Stomach (tissue), 9 donors: ENCODE results near the gene KANK2. TPM values are rescaled to one million over a fixed set of nuclear protein-coding genes. Genes with fewer than 3 reads are reported as not detected.
A peak's percentile ranks its signal among the peaks of the same experiment; 100 is the strongest.

Experiments used
- DNase-seq, 2 donors: peaks; one replicate each; pipeline versions ENCODE4 v3.0.0 to v3.0.0-alpha.2; 2013 to 2019
- H3K27ac ChIP-seq, 5 donors: fragments of 200-600 bp in 4 of 5; sonication (generic) in 4 of 5; one replicate each; pipeline ENCODE4 v1.5.1; 2013 to 2019; ENCODE audit warnings: mild to moderate bottlenecking in 1 of 5, moderate library complexity in 1 of 5
- H3K27me3 ChIP-seq, 3 donors: fragments of 200-600 bp; sonication (generic); one replicate each; pipeline ENCODE4 v1.5.1; 2017 to 2019; ENCODE audit warnings: mixed run types in 1 of 3
- H3K36me3 ChIP-seq, 4 donors: fragments of 200-600 bp; sonication (generic); 1 replicate in 3 of 4; 2 replicates in 1 of 4; pipeline ENCODE4 v1.5.1; 2016 to 2019
- H3K4me1 ChIP-seq, 4 donors: fragments of 200-600 bp; sonication (generic); one replicate each; pipeline ENCODE4 v1.5.1; 2016 to 2019
- H3K4me3 ChIP-seq, 4 donors: fragments of 200-600 bp; sonication (generic) in 3 of 4; one replicate each; pipeline ENCODE4 v1.5.1; 2016 to 2019; ENCODE audit warnings: mild to moderate bottlenecking in 1 of 4
- H3K9me3 ChIP-seq, 4 donors: fragments of 200-600 bp; sonication (generic); one replicate each; pipeline ENCODE4 v1.5.1; 2016 to 2019
- EP300 ChIP-seq: sonication (generic); formaldehyde crosslinking; IDR thresholded peaks from one replicate; pipeline ENCODE4 v1.6.1; 2017; ENCODE audit warnings: antibody characterized with exemption
- POLR2A ChIP-seq, 4 donors: fragments of 450-650 bp; IDR thresholded peaks; one replicate each; pipeline ENCODE4 v1.6.1; 2016; ENCODE audit warnings: antibody characterized with exemption in 4 of 4, control low read depth in 2 of 4, mild to moderate bottlenecking in 1 of 4, moderate library complexity in 1 of 4
- POLR2AphosphoS5 ChIP-seq, 3 donors: sonication (generic); formaldehyde crosslinking; IDR thresholded peaks; one replicate each; pipeline ENCODE4 v1.6.1; 2016; ENCODE audit warnings: antibody characterized with exemption in 3 of 3
- WGBS, 5 donors: extraction: QIAGEN DNeasy Blood & Tissue Kit in 3 of 5; methylation state at CpG; one replicate each; pipeline versions ENCODE4 v1.1.5 to v1.1.7; 2013 to 2018; 5-methylcytosine and 5-hydroxymethylcytosine counted together
- intact Hi-C: fragments of 100-400 bp; cut with DNase I; formaldehyde crosslinking; loops from one replicate; pipeline ENCODE4 v1.15.1; 2023; ENCODE audit warnings: low total_unique reads
- polyA plus RNA-seq, 3 donors: library from polyadenylated mRNA; stranded (reverse); fragments of 200-250 nt; gene quantifications; one replicate each; pipeline ENCODE4 v1.2.3, GENCODE V29; 2013
- total RNA-seq, 5 donors: library from RNA; depleted of rRNA; stranded (reverse); fragments of >200 nt; gene quantifications; one replicate each; pipeline versions ENCODE4 v1.1.0 to v1.2.3, GENCODE V29; 2014 to 2016
- TF ChIP-seq, protein P1 (sequence below), 7 experiments: fragments of 450-650 bp in 4 of 7; fragments of 200-600 bp in 3 of 7; sonication (generic) in 3 of 7; IDR thresholded peaks; one replicate each; pipeline ENCODE4 v1.5.1; 2016 to 2019; ENCODE audit warnings: antibody characterized with exemption in 7 of 7, control low read depth in 2 of 7, mild to moderate bottlenecking in 1 of 7
- donor health status: healthy with polysubstance abuse.
- donor health status: Bipolar disorder and iron deficiency.
- donor health status: healthy.

Gene KANK2
- total and polyA plus RNA-seq, 8 donors = 82.4 to 415 (median 174) TPM

- Histone ChIP-seq H3K36me3 (peaks cover 2 to 44% (median 34%) of the 10 kb centered on the region in 4 donors), H3K27ac (peak overlapping the region in 4 of 5 donors; percentile 1 to 98 (median 92)), H3K27me3 (no peaks in the 10 kb centered on the region), H3K4me1 (peaks cover 30 to 68% (median 56%) of the 10 kb centered on the region in 4 donors), H3K4me3 (no peak overlapping the region), H3K9me3 (no peaks in the 10 kb centered on the region)
- no peak for DNase-seq
- TF ChIP-seq POLR2A (IDR thresholded peaks at IDR 0.05) (no peak), POLR2AphosphoS5 (IDR thresholded peaks at IDR 0.05) (no peak)
- TF ChIP-seq, protein P1, sequence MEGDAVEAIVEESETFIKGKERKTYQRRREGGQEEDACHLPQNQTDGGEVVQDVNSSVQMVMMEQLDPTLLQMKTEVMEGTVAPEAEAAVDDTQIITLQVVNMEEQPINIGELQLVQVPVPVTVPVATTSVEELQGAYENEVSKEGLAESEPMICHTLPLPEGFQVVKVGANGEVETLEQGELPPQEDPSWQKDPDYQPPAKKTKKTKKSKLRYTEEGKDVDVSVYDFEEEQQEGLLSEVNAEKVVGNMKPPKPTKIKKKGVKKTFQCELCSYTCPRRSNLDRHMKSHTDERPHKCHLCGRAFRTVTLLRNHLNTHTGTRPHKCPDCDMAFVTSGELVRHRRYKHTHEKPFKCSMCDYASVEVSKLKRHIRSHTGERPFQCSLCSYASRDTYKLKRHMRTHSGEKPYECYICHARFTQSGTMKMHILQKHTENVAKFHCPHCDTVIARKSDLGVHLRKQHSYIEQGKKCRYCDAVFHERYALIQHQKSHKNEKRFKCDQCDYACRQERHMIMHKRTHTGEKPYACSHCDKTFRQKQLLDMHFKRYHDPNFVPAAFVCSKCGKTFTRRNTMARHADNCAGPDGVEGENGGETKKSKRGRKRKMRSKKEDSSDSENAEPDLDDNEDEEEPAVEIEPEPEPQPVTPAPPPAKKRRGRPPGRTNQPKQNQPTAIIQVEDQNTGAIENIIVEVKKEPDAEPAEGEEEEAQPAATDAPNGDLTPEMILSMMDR (IDR thresholded peaks at IDR 0.05) = no peak
- 68 to 94% (median 80%) methylated on average over 5 of the region's 5 CpGs for WGBS, 5 donors
- intact Hi-C loops = no loop called here
Measured at GRCh38 chr19:11199517-11199916, 2.2 kb upstream of the KANK2 start.

- no peaks in the 10 kb centered on the region for H3K27me3 ChIP-seq
- H3K36me3 ChIP-seq = peaks cover 8 to 50% (median 40%) of the 10 kb centered on the region in 4 donors
- no peaks in the 10 kb centered on the region for H3K9me3 ChIP-seq
- no peak for TF ChIP-seq POLR2A (IDR thresholded peaks at IDR 0.05)
- no peak for TF ChIP-seq POLR2AphosphoS5 (IDR thresholded peaks at IDR 0.05)
- TF ChIP-seq EP300 = no peak
- TF ChIP-seq, protein P1 (IDR thresholded peaks at IDR 0.05) = no peak
- H3K4me1 ChIP-seq = peaks cover 36 to 68% (median 57%) of the 10 kb centered on the region in 4 donors
- no peak for DNase-seq
- intact Hi-C loops = no loop called here
- 59 to 79% (median 61%) methylated on average over 7 of the region's 7 CpGs for WGBS, 5 donors
- H3K4me3 ChIP-seq = no peak overlapping the region
- H3K27ac ChIP-seq = peak overlapping the region in 4 of 5 donors; percentile 88 to 98 (median 92)
Measured at GRCh38 chr19:11198769-11199424, 1.6 kb upstream of the KANK2 start.

GRCh38 chr19:11198175-11198534, 810 bp upstream of the KANK2 start:
- Histone ChIP-seq H3K36me3 (peaks cover 16 to 58% (median 48%) of the 10 kb centered on the region in 4 donors), H3K27ac (peak overlapping the region; percentile 88 to 98 (median 94)), H3K27me3 (no peaks in the 10 kb centered on the region), H3K4me3 (peak overlapping the region in 3 of 4 donors; percentile 67 to 76 (median 72)), H3K4me1 (peaks cover 42 to 68% (median 55%) of the 10 kb centered on the region in 4 donors), H3K9me3 (no peaks in the 10 kb centered on the region)
- WGBS, 5 donors = 63 to 76% (median 65%) methylated on average over 7 of the region's 7 CpGs
- TF ChIP-seq, protein P1 (IDR thresholded peaks at IDR 0.05) = no peak
- intact Hi-C loops = no loop called here
- DNase-seq = no peak

DNA sequence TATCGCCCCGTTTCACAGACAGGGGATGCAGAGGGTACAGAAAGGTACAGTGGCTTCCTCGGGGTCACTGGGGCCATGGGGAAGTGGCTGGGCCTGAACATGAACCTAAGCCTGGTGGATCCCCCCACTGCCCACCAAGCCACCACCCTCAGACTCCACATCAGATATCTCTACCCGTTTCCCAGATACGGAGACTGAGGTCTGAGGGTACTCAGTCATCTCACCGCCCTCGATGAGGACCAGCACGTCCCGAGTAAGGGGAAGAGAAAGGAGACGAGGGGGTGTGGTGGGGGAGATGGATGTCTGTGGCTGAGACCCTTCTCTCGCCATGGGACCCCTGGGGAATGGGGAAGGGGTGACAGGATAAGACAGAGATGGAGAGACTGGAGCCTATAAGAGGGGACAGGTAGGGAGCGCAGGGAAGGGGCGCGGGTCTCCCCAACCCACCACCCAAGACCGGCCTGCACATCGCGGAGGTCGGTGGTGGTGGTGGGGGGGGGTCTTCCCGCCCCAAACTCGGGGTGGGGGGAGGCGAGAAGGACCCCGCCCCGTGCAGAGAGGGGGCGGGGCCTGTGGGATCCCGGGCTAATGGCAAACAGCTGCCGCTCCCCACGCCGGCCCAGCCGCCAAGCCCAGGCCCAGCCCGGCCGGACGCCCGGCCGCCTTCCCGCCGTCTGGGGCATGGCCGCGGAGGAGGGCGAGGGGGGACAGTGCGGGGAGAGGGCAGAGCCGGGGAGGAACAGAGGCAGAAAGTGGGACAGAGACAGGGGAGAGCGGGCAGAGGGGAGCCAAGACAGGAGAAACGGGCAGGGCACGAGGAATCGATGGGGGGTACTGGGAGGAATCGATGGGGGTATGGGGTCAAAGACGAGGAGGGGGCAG, 698 bp downstream of the KANK2 start:
- H3K4me1 ChIP-seq = peaks cover 48 to 70% (median 63%) of the 10 kb centered on the region in 4 donors
- H3K27me3 ChIP-seq = no peaks in the 10 kb centered on the region
- H3K27ac ChIP-seq = peak overlapping the region; percentile 88 to 98 (median 94)
- DNase-seq = peak; percentile 36 to 81
- intact Hi-C loops = no loop called here
- peak overlapping the region; percentile 67 to 77 (median 74) for H3K4me3 ChIP-seq
- H3K9me3 ChIP-seq = no peaks in the 10 kb centered on the region
- no peak for TF ChIP-seq POLR2A (IDR thresholded peaks at IDR 0.05)
- no peak for TF ChIP-seq EP300
- TF ChIP-seq, protein P1 (IDR thresholded peaks at IDR 0.05) = no peak
- TF ChIP-seq POLR2AphosphoS5 (IDR thresholded peaks at IDR 0.05) = no peak
- H3K36me3 ChIP-seq = peaks cover 22 to 61% (median 51%) of the 10 kb centered on the region in 4 donors
- WGBS, 5 donors = 15 to 25% (median 17%) methylated on average over 24 to 47 of the region's 47 CpGs
